Gastrocnemius medialis (tissue), 4 donors: ENCODE measurements around the gene TSEN2.
"Not testable (repeated sequence)": the region's sequence is repeated elsewhere in the genome, so short reads cannot be mapped to it uniquely, and the experiment has no call there.

ENCODE experiments used
- POLR2A ChIP-seq, 2 donors: fragments of 450-650 bp; IDR thresholded peaks; one replicate each; pipeline ENCODE4 v1.6.1; 2017; ENCODE audit warnings: antibody characterized with exemption in 2 of 2, mild to moderate bottlenecking in 2 of 2, moderate library complexity in 2 of 2
- TF ChIP-seq, protein P1 (sequence below), 5 experiments: fragments of 450-650 bp in 3 of 5; fragments of 200-600 bp in 2 of 5; sonication (generic) in 2 of 5; IDR thresholded peaks in 4 of 5; conservative IDR thresholded peaks in 1 of 5; 1 replicate in 4 of 5; 2 replicates in 1 of 5; pipeline ENCODE4 v1.5.1; 2016 to 2019; ENCODE audit warnings: antibody characterized with exemption in 5 of 5, mild to moderate bottlenecking in 3 of 5, moderate library complexity in 3 of 5

DNA sequence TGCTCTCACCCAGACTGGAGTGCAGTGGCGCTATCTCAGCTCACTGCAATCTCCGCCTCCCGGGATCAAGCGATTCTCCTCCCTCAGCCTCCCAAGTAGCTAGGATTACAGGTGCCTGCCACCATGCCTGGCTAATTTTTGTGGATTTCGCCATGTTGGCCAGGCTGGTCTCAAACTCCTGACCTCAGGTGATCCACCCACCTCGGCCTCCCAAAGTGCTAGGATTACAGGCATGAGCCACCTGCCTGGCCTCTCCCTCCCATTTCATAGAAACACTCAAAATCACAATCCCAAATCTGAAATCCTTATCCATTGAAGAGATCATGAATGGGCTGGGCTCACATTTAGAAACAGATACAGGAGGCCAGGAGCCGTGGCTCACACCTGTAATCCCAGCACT is 15.1 kb upstream of the TSEN2 start:
- TF ChIP-seq, protein P1, sequence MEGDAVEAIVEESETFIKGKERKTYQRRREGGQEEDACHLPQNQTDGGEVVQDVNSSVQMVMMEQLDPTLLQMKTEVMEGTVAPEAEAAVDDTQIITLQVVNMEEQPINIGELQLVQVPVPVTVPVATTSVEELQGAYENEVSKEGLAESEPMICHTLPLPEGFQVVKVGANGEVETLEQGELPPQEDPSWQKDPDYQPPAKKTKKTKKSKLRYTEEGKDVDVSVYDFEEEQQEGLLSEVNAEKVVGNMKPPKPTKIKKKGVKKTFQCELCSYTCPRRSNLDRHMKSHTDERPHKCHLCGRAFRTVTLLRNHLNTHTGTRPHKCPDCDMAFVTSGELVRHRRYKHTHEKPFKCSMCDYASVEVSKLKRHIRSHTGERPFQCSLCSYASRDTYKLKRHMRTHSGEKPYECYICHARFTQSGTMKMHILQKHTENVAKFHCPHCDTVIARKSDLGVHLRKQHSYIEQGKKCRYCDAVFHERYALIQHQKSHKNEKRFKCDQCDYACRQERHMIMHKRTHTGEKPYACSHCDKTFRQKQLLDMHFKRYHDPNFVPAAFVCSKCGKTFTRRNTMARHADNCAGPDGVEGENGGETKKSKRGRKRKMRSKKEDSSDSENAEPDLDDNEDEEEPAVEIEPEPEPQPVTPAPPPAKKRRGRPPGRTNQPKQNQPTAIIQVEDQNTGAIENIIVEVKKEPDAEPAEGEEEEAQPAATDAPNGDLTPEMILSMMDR (IDR thresholded peaks at IDR 0.05 in 4 of 5, conservative IDR thresholded peaks at IDR 0.05 in 1 of 5) = not testable (repeated sequence)
- not testable (repeated sequence) for TF ChIP-seq POLR2A (IDR thresholded peaks at IDR 0.05)
